GM21619 (cell line): ENCODE results near the gene PTPRD.

ENCODE experiments used
- ATAC-seq: cut with Tn5 transposase; IDR thresholded peaks from one replicate; pipeline ENCODE4 v1.9.1; 2021; ENCODE audit not compliant: unreplicated experiment

The PTPRD gene

GRCh38 chr9:8856396-8857067 is 1756.3 kb downstream of the PTPRD start:
- no peak for ATAC-seq

GRCh38 chr9:8855046-8855445 is 1757.8 kb downstream of the PTPRD start:
- ATAC-seq, result no peak

- ATAC-seq, result no peak
These were observed 1760.4 kb downstream of the PTPRD start for GRCh38 chr9:8852301-8852864.

- no peak for ATAC-seq
These were observed 1761.9 kb downstream of the PTPRD start for GRCh38 chr9:8850914-8851313.

GRCh38 chr9:8845808-8846207 is 1767.0 kb downstream of the PTPRD start:
- no peak for ATAC-seq

GRCh38 chr9:8845376-8845775 is 1767.4 kb downstream of the PTPRD start:
- ATAC-seq, result no peak

GRCh38 chr9:8844549-8844948 is 1768.3 kb downstream of the PTPRD start:
- no peak for ATAC-seq

GRCh38 chr9:8842402-8843193 is 1770.2 kb downstream of the PTPRD start:
- ATAC-seq, result no peak

- ATAC-seq, result no peak
These were observed 1774.7 kb downstream of the PTPRD start for GRCh38 chr9:8838136-8838535.

- no peak for ATAC-seq
These were observed 1777.5 kb downstream of the PTPRD start for GRCh38 chr9:8835291-8835690.

- ATAC-seq, result no peak
These were observed 1779.8 kb downstream of the PTPRD start for GRCh38 chr9:8832955-8833354.

- ATAC-seq, result no peak
These were observed 1780.4 kb downstream of the PTPRD start for GRCh38 chr9:8832386-8832785.

- no peak for ATAC-seq
These were observed 1781.2 kb downstream of the PTPRD start for GRCh38 chr9:8831568-8831967.

GRCh38 chr9:8826281-8826680 is 1786.5 kb downstream of the PTPRD start:
- ATAC-seq, result no peak

GRCh38 chr9:8825585-8826147 is 1787.1 kb downstream of the PTPRD start:
- no peak for ATAC-seq

- ATAC-seq, result no peak
These were observed 1789.5 kb downstream of the PTPRD start for GRCh38 chr9:8823131-8823895.

GRCh38 chr9:8822667-8823025 is 1790.2 kb downstream of the PTPRD start:
- ATAC-seq, result no peak

GRCh38 chr9:8821910-8822666 is 1790.7 kb downstream of the PTPRD start:
- ATAC-seq, result no peak

- no peak for ATAC-seq
These were observed 1795.5 kb downstream of the PTPRD start for GRCh38 chr9:8817335-8817734.

- no peak for ATAC-seq
These were observed 1796.4 kb downstream of the PTPRD start for GRCh38 chr9:8816361-8816760.
